ENCODE measurements around the gene HIPK2. TPM values are rescaled to one million over a fixed set of nuclear protein-coding genes. Genes with fewer than 3 reads are reported as not detected.

HIPK2 gene
- total RNA-seq, 2 experiments from 2014 or later = 6.2 to 7.9 TPM

DNA sequence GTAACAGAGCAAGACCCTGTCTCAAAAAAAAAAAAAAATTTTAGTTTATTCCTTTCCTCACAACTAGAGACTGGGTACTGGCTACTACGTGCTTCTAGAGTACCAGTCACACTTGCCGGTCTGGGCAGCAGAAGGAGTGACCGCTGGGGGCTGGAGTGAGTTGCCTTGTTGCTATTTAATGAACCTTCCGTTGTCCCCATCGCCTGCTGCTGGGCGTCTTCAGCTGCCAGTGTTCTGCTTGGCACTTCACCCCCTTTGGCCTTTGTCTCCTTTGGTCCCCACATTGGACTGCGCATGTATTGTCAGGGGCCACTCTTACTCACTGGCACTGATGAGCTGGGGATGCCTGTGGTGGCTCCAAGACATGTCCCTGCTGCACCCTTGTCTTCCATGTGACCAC lies 143.7 kb downstream of the HIPK2 start:
- BruUV-seq (replicated peaks) = no TSS peak
- DNase-seq (ENCODE audit: low spot score) = no peak

DNA sequence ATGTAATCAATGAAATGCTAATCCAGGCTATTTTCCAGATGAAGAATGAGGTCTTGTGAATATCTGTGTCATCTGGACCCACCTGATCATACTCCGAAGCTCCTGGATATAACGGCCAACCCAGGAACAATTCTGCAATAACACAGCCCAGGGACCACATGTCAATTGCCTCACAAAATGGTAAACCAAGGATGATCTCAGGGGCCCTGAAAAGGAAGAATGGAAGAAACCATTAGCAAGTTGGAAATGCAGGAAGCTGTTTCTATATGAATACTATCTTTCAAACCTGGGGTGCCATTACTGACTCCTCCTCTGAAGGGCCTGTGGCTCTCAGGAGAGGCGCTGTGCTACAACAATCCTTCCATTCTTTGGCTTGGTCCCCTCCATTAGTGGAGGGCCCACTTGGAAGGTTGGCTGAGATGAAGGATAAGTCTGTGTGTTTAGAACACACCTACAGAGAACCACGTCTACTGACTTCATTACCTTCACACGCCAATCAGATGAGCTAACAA lies 146.2 kb downstream of the HIPK2 start:
- ChIA-PET CTCF (ENCODE audit: unreplicated experiment) (no interaction called here), POLR2A (interaction anchor here (1.5 kb wide), 1 partner anchor 14 kb away, joined by 5 read pairs; no protein-coding TSS in a partner anchor)
- H3K4me3 ChIP-seq (ENCODE audit: low read depth, low read length, poor library complexity, severe bottlenecking) = no peak overlapping the region
- DNase-seq (ENCODE audit: low spot score) = no peak
- no peak overlapping the region for H2AFZ ChIP-seq (ENCODE audit: low read length)
- H3K27ac ChIP-seq (ENCODE audit: low read depth, low read length, poor library complexity, severe bottlenecking) = no peak overlapping the region
- H3K4me2 ChIP-seq (ENCODE audit: low read length) = no peak overlapping the region
- no peak for TF ChIP-seq EZH2phosphoT487 (IDR thresholded peaks at IDR 0.05; ENCODE audit: borderline replicate concordance, low read depth, low read length)
- BruUV-seq (replicated peaks) = no TSS peak
- no peaks in the 10 kb centered on the region for H3K9me3 ChIP-seq (ENCODE audit: low read length)
- H3K9me2 ChIP-seq (ENCODE audit: insufficient read depth, low read length) = no peaks in the 10 kb centered on the region
- no peaks in the 10 kb centered on the region for H3K79me2 ChIP-seq (ENCODE audit: insufficient read depth, low read depth, low read length)
- no peaks in the 10 kb centered on the region for H4K20me1 ChIP-seq (ENCODE audit: insufficient read depth, low read length)
- no peaks in the 10 kb centered on the region for H3K36me3 ChIP-seq (ENCODE audit: insufficient read depth, low read length)
- intact Hi-C loops (cut with micrococcal nuclease; ENCODE audit: unreplicated experiment) = no loop called here
- H3K4me1 ChIP-seq (ENCODE audit: insufficient read depth, low read length, poor library complexity, severe bottlenecking) = peaks cover 11% of the 10 kb centered on the region

More for the DNA sequence above, 143.7 kb downstream of the HIPK2 start:
- no peaks in the 10 kb centered on the region for H3K79me2 ChIP-seq (ENCODE audit: insufficient read depth, low read depth, low read length)
- no peaks in the 10 kb centered on the region for H3K9me3 ChIP-seq (ENCODE audit: low read length)
- ChIA-PET CTCF (ENCODE audit: unreplicated experiment) (no interaction called here), POLR2A (no interaction called here)
- no peak overlapping the region for H2AFZ ChIP-seq (ENCODE audit: low read length)
- no peaks in the 10 kb centered on the region for H3K4me1 ChIP-seq (ENCODE audit: insufficient read depth, low read length, poor library complexity, severe bottlenecking)
- H3K4me3 ChIP-seq (ENCODE audit: low read depth, low read length, poor library complexity, severe bottlenecking) = no peak overlapping the region
- H3K9me2 ChIP-seq (ENCODE audit: insufficient read depth, low read length) = no peaks in the 10 kb centered on the region
- no peak for TF ChIP-seq EZH2phosphoT487 (IDR thresholded peaks at IDR 0.05; ENCODE audit: borderline replicate concordance, low read depth, low read length)
- H3K27ac ChIP-seq (ENCODE audit: low read depth, low read length, poor library complexity, severe bottlenecking) = no peak overlapping the region
- intact Hi-C loops (cut with micrococcal nuclease; ENCODE audit: unreplicated experiment) = no loop called here
- no peak overlapping the region for H3K4me2 ChIP-seq (ENCODE audit: low read length)
- no peaks in the 10 kb centered on the region for H4K20me1 ChIP-seq (ENCODE audit: insufficient read depth, low read length)
- no peaks in the 10 kb centered on the region for H3K36me3 ChIP-seq (ENCODE audit: insufficient read depth, low read length)

- no peak overlapping the region for H3K4me3 ChIP-seq (ENCODE audit: low read depth, low read length, poor library complexity, severe bottlenecking)
- no peaks in the 10 kb centered on the region for H4K20me1 ChIP-seq (ENCODE audit: insufficient read depth, low read length)
- no peaks in the 10 kb centered on the region for H3K79me2 ChIP-seq (ENCODE audit: insufficient read depth, low read depth, low read length)
- H2AFZ ChIP-seq (ENCODE audit: low read length) = no peak overlapping the region
- no peaks in the 10 kb centered on the region for H3K9me3 ChIP-seq (ENCODE audit: low read length)
- no peak overlapping the region for H3K4me2 ChIP-seq (ENCODE audit: low read length)
- ChIA-PET CTCF (ENCODE audit: unreplicated experiment) (no interaction called here), POLR2A (interaction anchor here (0.6 to 1.5 kb wide), 3 partner anchors 13 to 29 kb away, joined by 3 to 5 read pairs (median 4); no protein-coding TSS in a partner anchor)
- BruUV-seq (replicated peaks) = no TSS peak
- H3K36me3 ChIP-seq (ENCODE audit: insufficient read depth, low read length) = no peaks in the 10 kb centered on the region
- no peak for DNase-seq (ENCODE audit: low spot score)
- TF ChIP-seq EZH2phosphoT487 (IDR thresholded peaks at IDR 0.05; ENCODE audit: borderline replicate concordance, low read depth, low read length) = no peak
- TF ChIP-seq CTCF (conservative IDR thresholded peaks at IDR 0.05; ENCODE audit: low read length) = no peak
- peaks cover 11% of the 10 kb centered on the region for H3K4me1 ChIP-seq (ENCODE audit: insufficient read depth, low read length, poor library complexity, severe bottlenecking)
- intact Hi-C loops (cut with micrococcal nuclease; ENCODE audit: unreplicated experiment) = no loop called here
- no peaks in the 10 kb centered on the region for H3K9me2 ChIP-seq (ENCODE audit: insufficient read depth, low read length)
- H3K27ac ChIP-seq (ENCODE audit: low read depth, low read length, poor library complexity, severe bottlenecking) = no peak overlapping the region
Observed at GRCh38 chr7:139630643-139631519, 146.9 kb downstream of the HIPK2 start.
